Measurements from ENCODE around the gene INTS3. TPM values are rescaled to one million over a fixed set of nuclear protein-coding genes. Genes with fewer than 3 reads are reported as not detected.

Gene INTS3
- total and polyA plus RNA-seq, 11 donors: 19.6 to 41.8 (median 30.7) TPM

- no peak for TF ChIP-seq POLR2A (IDR thresholded peaks at IDR 0.05)
- TF ChIP-seq CTCF (IDR thresholded peaks at IDR 0.05): no peak
- 46 to 58% (median 53%) methylated on average over 5 of the region's 5 CpGs for WGBS, 4 donors
- intact Hi-C loops (cut with DNase I): no loop called here
- peak; percentile 78 to 90 (median 88) for ATAC-seq
- no peak overlapping the region for H3K4me3 ChIP-seq
- peak overlapping the region; percentile 50 to 87 (median 74) for H3K27ac ChIP-seq
- H3K36me3 ChIP-seq: peaks cover 0 to 43% (median 32%) of the 10 kb centered on the region in 9 donors
- H3K9me3 ChIP-seq: no peaks in the 10 kb centered on the region
- peaks cover 0 to 45% (median 20%) of the 10 kb centered on the region in 12 donors for H3K4me1 ChIP-seq
- DNase-seq: peak in 4 of 5 donors; percentile 59 to 78 (median 65)
- H3K27me3 ChIP-seq: no peaks in the 10 kb centered on the region
These were observed 77.3 kb downstream of the INTS3 start for GRCh38 chr1:153805042-153805745.

GRCh38 chr1:153805886-153806719 lies 78.3 kb downstream of the INTS3 start:
- H3K4me3 ChIP-seq: no peak overlapping the region
- no peak for DNase-seq
- peak in 1 of 4 donors; percentile 5 for ATAC-seq
- intact Hi-C loops (cut with DNase I): no loop called here
- peak overlapping the region; percentile 50 to 87 (median 74) for H3K27ac ChIP-seq
- H3K36me3 ChIP-seq: peaks cover 0 to 52% (median 41%) of the 10 kb centered on the region in 9 donors
- H3K4me1 ChIP-seq: peaks cover 0 to 37% (median 20%) of the 10 kb centered on the region in 12 donors
- H3K27me3 ChIP-seq: no peaks in the 10 kb centered on the region
- 85 to 90% (median 86%) methylated on average over 11 of the region's 11 CpGs for whole genome bisulfite sequencing, 4 donors
- H3K9me3 ChIP-seq: no peaks in the 10 kb centered on the region
- TF ChIP-seq CTCF (IDR thresholded peaks at IDR 0.05) (no peak), POLR2A (IDR thresholded peaks at IDR 0.05) (no peak)

- WGBS, 4 donors: 76 to 83% (median 79%) methylated on average over 13 of the region's 13 CpGs
- Histone ChIP-seq H3K27me3 (no peaks in the 10 kb centered on the region), H3K4me3 (no peak overlapping the region), H3K4me1 (peaks cover 0 to 24% (median 0%) of the 10 kb centered on the region in 12 donors), H3K9me3 (no peaks in the 10 kb centered on the region), H3K36me3 (peaks cover 0 to 87% (median 75%) of the 10 kb centered on the region in 9 donors), H3K27ac (peak overlapping the region in 1 of 12 donors; percentile 11)
- TF ChIP-seq POLR2A (IDR thresholded peaks at IDR 0.05) (no peak), CTCF (IDR thresholded peaks at IDR 0.05) (no peak)
- ATAC-seq (peak; percentile 18 to 77 (median 54)), DNase-seq (no peak)
- intact Hi-C loops (cut with DNase I): no loop called here
These were observed 88.5 kb downstream of the INTS3 start for GRCh38 chr1:153816283-153816889.

All from heart left ventricle (tissue), 16 donors.